LoVo (cell line): ENCODE data around the gene UCN.
"Not testable (repeated sequence)": the region's sequence is repeated elsewhere in the genome, so short reads cannot be mapped to it uniquely, and the experiment has no call there.

Experiments used
- DNase-seq: peaks from one replicate; pipeline ENCODE4 v3.0.0-alpha.2; 2016; ENCODE audit warnings: low spot score

Gene UCN

DNA sequence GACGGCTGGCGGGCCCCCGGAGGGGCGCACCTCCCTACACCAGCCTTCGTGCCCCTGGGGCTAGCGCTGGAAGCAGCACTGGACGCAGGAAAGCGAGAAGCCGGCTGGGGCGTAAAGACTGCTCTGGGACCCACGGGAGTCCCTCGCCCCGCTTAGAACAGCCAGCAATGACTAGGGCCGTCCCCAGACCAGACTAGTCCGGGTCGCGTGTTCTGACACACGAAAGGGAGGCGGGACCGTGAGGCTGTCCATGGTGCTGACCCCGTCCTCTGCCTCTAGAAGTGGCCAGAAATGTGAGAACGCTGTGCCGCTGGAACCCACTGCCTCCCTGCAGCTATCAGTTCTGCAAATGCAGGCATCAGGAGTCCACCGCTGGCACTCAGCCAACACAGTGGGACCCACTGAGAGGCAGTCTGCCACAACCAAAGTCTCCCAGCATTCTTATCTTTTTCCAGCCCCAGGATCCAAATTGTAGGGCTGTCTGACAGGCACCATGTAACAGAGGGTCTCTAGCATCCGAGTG is at the start of gene UCN:
TSS of gene UCN (minus strand) at position 87 of the 523 bp plus-strand sequence. CDS start 550 bp downstream, outside the sequence.
- DNase-seq: no peak

DNA sequence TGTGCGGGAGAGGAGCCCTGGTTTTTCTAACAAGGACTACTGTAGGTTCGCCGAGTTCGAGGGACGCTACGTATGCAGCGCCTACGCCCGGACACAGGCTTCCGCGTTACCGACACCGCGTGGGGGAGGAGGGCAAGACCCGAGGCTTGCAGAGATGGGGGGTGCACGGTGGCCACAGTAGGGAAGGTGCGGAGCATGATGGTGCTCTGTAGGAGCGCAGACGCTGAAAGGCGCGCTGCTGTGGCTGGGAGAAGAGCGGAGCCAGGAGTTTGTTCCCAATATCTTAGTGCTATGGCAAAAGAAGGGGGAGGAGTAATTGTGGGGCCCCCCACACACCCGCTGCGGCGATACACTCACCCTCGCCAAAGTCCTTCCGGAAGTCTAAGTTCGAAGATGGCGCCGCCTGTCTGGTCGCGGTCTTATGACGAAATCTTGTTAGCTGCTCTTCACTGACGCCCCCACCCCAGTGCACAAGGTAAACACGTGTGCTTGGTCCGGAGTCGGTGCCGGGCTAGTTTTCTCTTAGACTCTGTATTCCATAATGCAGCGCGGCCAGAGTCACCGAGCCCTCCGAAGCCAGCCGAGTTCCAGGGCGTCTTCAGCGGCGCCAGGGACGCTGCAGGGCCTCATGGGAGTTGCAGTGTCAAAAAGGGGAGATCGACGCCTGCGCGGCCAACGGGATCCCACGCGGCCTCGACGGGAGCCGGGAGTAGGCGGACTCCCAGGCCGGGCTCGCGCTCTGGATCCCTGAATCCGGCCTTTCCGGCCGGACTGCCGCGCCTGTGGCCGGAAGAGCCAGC is 48.3 kb upstream of the UCN start, which contains the start of gene GTF3C2:
TSS of gene GTF3C2 (minus strand) at position 383 of the 800 bp plus-strand sequence. CDS start 13,210 bp downstream, outside the sequence.
- DNase-seq: peak; percentile 96

DNA sequence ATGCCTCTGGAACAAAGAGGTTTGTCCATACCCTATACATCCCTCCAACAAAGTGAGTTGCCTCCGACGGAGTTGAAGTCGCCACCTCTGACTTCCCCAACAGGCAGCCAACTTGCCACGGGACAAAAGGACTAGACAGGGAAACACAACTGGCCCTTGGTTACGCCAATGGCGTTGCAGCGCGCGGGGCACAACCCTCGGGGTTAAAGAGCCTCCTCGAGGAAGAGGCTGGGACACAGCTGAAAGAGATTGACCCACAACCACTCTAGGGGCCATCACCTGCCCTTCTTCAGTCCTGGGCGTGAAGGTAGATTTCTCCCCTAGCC is 47.8 kb upstream of the UCN start:
- DNase-seq: peak; percentile 78

DNA sequence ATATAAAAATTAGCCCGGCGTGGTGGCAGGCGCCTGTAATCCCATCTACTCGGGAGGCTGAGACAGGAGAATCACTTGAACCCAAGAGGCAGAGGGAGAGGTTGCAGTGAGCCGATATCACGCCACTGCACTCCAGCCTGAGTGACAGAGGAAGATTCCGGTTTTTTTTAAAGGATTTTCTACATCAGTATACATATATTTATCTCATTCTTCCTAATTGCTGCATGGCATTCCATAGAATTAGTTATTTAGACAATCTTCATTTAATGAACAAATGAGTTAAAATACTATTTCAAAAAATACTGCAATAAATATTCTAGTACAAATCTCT is 46.3 kb upstream of the UCN start:
- DNase-seq: no peak

DNA sequence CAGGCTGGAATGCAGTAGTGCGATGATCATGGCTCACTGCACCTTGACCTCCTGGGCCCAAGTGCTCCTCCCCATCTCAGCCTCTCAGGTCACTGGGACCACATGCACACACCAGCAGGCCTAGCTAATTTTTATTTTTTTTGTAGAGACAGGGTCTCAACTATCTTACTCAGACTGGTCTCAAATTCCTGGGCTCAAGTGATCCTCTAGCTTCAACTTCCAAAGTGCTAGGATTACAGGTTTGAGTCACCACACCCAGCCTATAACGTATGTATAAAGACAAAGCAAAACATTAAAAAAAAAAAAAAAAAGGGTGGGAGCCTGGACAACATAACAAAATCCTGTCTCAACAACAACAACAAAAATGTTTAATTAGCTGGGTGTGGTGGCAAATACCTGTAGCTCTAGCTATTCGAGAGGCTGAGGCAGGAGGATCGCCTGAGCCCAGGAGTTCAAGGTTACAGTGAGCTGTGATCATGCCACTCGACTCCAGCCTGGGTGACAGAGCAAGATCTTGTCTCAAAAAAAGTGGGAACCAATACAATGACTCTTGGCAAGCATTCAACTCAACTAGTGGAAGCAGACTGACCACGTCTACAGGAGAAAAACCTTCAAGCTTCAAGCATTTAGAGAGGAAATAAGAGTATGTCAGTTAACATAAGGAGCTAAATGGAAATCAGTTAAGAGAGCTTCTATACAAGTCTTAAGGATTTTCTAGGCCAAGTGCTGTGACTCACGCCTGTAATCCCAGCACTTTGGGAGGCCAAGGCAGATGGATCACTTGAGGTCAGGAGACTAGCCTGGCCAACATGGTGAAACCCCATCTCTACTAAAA is 45.7 kb upstream of the UCN start:
- no peak for DNase-seq

DNA sequence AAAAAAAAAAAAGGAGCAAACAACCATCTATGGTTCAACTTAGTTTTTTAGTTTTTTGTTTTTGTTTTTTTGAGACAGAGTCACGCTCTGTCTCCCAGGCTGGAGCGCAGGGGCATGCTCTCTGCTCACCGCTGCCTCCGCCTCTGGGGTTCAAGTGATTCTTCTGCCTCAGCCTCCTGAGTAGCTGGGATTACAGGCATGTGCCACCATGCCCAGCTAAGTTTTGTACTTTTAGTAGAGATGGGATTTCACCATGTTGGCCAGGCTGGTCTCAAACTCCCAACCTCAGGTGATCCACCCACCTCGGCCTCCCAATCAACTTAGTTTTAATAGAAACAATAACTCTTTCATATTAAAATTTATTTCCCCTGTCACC is 45.1 kb upstream of the UCN start:
- DNase-seq: not testable (repeated sequence)

- no peak for DNase-seq
Observed at GRCh38 chr2:27351802-27352598, 43.8 kb upstream of the UCN start.

DNA sequence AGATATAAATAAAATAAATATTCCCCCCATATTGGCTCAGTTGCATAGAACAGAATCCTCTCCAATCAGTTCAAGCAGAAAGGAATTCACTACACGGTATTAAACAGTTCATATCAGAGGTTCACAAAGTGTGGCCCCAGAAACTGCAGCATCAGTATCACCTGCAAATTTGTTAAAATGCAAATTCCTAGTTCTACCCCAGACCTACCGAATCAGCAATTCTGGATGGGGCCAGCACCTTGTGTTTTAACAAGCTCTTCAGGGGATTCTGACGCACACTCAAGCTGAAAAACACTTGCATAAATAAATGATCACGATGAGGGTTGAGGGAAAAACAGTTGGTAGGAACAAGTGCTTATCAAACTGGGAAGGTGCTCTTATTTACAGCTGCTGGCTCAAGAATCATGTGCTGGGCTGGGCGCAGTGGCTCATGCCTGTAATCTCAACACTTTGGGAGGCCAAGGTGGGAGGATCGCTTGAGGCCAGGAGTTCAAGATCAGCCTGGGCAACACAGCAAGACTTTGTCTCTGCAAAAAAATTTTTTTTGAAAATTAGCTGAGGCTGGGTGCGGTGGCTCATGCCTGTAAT is 42.0 kb upstream of the UCN start:
- DNase-seq: no peak

GRCh38 chr2:27347641-27348040 is 39.4 kb upstream of the UCN start:
- DNase-seq: no peak

GRCh38 chr2:27336173-27336572 is 27.9 kb upstream of the UCN start:
- DNase-seq: no peak

GRCh38 chr2:27335311-27335710 is 27.1 kb upstream of the UCN start:
- DNase-seq: no peak

DNA sequence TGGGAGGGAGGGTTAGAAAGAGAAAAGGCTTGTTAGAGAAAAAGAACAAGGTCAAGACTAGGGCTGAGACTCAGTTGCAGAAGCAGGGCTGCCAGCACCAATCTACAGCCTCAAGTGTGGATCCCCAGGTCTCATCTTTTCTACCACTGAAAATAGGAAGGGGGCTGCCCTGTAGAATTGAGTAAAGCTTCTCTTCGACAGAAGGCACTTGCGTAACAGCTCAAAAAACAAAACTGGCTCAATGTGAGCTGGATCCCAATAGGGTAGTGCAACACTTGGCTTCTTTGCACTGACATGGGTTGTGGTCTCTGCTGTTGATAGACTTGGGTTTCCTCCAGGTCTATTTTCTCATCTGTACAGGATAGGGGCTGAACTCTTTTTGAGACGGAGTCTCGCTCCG is 16.5 kb upstream of the UCN start:
- no peak for DNase-seq

GRCh38 chr2:27323596-27324285 is 15.5 kb upstream of the UCN start:
- peak; percentile 37 for DNase-seq

DNA sequence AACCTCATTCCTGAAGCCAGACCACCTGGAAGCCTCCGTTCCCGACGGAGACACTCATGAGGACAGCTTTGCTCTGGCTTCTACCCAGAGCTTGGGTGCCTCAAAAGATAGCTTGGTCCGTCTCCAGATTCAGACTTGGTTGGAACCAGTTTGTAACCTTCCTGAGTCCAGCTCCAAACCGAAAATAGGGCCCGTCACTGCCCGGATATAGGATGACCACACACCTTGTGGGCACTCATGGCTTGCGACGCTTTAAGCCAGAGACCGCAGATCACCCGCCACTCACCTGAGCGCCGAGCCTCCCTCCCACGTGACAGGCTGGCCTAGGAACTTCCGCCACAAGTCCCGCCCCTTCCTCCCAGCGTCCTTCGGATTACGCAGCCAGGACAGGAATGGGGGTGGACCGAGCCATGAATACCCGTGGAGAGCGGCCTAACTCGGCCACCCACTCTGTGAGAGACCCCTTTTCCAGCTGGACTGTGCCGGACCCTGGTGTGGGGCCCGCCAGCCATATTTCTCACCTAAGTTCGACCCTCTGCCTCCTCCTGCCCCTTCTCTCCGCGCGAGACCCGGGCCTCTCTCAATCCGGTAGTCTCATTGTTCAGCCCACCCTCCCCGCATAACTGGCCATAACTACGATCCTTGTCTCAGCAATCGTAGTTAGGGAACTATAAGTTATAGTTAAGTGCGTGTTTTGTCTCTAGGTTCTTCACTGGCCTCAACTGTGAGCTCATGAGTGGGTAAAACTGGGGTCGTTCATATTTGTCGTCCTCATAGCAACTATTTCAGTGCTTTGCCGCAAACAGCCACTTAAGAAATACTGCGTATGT is 14.7 kb upstream of the UCN start, which contains the start of gene MPV17:
TSS of gene MPV17 (minus strand) at position 332 of the 830 bp plus-strand sequence. CDS start 580 bp downstream, outside the sequence.
- DNase-seq: peak; percentile 94

DNA sequence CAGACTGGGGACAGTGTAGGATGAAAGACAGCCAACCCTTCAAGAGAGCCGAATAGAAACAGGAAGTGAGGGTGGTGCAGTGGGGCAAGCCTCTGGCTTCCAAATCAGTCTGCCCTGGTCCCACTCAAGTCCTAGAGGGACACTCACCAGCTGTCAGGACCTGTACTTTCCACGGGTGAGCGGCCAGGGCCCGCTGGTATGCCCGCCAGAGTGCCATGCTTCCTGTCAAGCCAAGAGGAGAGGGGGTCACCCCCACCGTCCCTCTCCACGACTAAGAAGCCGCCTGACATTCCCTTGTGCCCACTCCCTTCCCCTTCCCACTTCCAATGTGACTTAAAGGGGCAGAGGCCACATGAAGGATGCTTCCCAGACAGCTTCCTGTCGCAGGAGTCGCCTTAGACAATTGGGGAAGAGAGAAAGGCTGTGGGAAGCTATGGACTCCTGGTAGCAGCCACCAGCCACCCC is 14.1 kb upstream of the UCN start:
- DNase-seq: peak; percentile 16

- DNase-seq: peak; percentile 94
Observed at GRCh38 chr2:27320958-27321543, 12.8 kb upstream of the UCN start.

GRCh38 chr2:27319839-27320238 is 11.6 kb upstream of the UCN start:
- not testable (repeated sequence) for DNase-seq

GRCh38 chr2:27316655-27317412 is 8.6 kb upstream of the UCN start:
- DNase-seq: no peak

DNA sequence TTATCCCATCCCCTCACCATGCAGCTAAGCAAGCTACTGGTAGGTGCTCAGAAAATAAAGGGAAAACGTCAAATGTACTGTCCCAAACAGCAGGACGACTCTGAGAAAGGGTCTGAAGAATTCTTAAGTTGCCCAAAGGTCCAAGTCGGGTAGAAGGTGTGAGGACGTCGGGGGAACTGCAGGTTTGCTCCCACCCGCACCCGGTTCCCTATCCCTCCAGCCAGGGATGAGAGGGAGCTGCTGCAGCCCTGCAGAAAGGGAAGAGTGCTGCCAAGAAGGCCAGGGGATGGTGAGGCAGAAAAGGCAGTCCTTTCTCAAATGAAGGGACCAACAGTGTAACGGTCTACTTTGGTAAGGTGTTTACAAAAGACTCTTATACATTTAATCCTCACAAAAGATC is 6.9 kb upstream of the UCN start:
- DNase-seq: no peak
